NB4 (cell line): ENCODE data around the gene CDH15.

Experiments used
- DNase-seq: peaks from one replicate; pipeline ENCODE4 v3.0.0; 2010; ENCODE audit warnings: low read depth
- H3K4me3 ChIP-seq: one replicate; pipeline ENCODE4 v1.5.1; 2011; ENCODE audit warnings: mild to moderate bottlenecking, low read depth, low read length, moderate library complexity
- MYC ChIP-seq: IDR thresholded peaks from 2 replicates; pipeline ENCODE4 v1.6.1; 2011; ENCODE audit warnings: low read depth, low read length
- POLR2A ChIP-seq: IDR thresholded peaks from 2 replicates; pipeline ENCODE4 v1.6.1; 2011; ENCODE audit warnings: mild to moderate bottlenecking; ENCODE audit not compliant: insufficient read length; ENCODE audit errors: extremely low read depth
- TF ChIP-seq, protein P1 (sequence below): IDR thresholded peaks from one replicate; pipeline ENCODE4 v1.5.1; 2012; ENCODE audit warnings: low read depth, low read length
- TF ChIP-seq, protein P2 (sequence below): IDR thresholded peaks from 2 replicates; pipeline ENCODE4 v1.6.1; 2011; ENCODE audit warnings: low read depth, low read length

The CDH15 gene

DNA sequence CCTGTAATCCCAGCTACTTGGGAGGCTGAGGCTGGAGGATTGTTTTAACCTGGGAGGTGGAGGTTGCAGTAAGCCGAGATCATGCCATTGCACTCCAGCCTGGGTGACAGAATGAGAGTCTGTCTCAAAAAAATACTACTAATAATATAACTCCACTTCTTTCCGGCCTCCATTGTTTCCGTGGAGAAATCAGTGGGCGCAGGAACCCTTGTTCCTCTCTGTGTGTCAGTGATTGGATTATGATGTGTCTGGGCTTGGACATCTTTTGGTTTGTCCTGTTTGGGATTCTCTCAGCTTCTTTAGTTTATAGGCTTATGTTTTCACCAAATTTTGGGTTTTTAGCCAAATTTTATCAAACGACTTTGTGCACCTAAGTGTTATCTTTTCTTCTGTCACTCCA is 41.1 kb upstream of the CDH15 start:
- H3K4me3 ChIP-seq = no peak overlapping the region
- TF ChIP-seq, protein P1, sequence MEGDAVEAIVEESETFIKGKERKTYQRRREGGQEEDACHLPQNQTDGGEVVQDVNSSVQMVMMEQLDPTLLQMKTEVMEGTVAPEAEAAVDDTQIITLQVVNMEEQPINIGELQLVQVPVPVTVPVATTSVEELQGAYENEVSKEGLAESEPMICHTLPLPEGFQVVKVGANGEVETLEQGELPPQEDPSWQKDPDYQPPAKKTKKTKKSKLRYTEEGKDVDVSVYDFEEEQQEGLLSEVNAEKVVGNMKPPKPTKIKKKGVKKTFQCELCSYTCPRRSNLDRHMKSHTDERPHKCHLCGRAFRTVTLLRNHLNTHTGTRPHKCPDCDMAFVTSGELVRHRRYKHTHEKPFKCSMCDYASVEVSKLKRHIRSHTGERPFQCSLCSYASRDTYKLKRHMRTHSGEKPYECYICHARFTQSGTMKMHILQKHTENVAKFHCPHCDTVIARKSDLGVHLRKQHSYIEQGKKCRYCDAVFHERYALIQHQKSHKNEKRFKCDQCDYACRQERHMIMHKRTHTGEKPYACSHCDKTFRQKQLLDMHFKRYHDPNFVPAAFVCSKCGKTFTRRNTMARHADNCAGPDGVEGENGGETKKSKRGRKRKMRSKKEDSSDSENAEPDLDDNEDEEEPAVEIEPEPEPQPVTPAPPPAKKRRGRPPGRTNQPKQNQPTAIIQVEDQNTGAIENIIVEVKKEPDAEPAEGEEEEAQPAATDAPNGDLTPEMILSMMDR = no peak
- TF ChIP-seq, protein P2, sequence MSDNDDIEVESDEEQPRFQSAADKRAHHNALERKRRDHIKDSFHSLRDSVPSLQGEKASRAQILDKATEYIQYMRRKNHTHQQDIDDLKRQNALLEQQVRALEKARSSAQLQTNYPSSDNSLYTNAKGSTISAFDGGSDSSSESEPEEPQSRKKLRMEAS = no peak
- TF ChIP-seq MYC = no peak
- no peak for TF ChIP-seq POLR2A
- no peak for DNase-seq

DNA sequence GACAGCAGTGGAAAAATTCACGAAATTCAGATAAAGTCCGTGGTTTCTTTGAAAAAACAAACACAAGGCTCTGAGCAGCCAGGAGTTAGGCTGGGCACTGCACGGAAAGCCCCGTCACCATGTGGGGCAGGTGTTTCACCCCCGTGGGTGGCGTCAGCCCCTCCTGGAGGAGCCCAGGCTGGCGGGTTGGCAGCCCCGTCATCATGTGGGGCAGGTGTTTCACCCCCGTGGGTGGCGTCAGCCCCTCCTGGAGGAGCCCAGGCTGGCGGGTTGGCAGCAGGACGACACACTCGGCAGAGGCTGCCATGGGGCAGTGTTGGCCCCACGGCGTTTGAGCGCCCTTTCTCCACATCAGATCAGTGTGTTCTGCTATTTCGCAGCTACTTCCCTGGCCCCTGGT is 39.8 kb upstream of the CDH15 start:
- TF ChIP-seq, protein P2 = no peak
- no peak for TF ChIP-seq POLR2A
- TF ChIP-seq MYC = no peak
- TF ChIP-seq, protein P1 = no peak
- no peak overlapping the region for H3K4me3 ChIP-seq
- DNase-seq = no peak

DNA sequence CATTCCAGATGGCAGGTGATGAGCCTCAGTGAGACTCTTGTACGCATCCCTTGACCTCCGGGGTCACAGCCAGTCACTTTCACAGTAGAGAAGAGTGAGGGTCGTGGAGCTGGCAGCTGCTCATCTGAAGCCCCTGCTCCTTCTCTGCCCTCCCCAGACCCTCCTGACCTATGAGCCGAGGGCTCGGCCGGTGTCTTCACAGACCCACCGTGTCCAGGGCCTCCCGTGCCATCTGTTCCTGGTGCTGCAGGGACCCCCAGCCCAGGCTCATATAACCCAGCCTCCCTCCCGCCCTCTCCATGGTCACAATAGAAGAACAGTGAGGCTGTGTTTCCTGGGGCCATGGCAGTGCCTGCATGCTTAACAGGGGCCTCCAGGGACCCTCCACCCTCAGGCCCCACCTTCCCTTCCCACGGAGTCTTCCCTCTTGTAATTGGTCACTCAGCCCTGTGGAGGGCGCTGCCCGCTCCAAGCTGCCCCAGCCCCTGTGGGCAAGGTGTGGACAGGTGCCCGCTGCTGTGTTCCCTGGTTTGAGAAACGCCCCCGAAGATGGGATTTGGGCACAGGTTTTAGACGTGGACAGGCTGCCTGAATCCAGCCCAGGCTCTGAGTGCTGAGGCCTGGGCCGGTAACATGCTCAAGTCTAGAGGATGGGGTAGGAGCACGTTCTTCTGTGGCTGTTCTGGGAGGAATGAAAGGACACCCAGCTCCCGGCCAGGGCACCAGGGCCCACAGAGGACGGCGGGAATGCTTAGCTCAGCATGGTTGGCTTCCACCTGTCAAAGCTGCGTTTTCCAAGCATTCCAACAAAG is 39.1 kb upstream of the CDH15 start:
- DNase-seq = no peak
- H3K4me3 ChIP-seq = no peak overlapping the region
- TF ChIP-seq, protein P1 = no peak
- TF ChIP-seq, protein P2 = no peak
- TF ChIP-seq POLR2A = no peak
- TF ChIP-seq MYC = no peak

DNA sequence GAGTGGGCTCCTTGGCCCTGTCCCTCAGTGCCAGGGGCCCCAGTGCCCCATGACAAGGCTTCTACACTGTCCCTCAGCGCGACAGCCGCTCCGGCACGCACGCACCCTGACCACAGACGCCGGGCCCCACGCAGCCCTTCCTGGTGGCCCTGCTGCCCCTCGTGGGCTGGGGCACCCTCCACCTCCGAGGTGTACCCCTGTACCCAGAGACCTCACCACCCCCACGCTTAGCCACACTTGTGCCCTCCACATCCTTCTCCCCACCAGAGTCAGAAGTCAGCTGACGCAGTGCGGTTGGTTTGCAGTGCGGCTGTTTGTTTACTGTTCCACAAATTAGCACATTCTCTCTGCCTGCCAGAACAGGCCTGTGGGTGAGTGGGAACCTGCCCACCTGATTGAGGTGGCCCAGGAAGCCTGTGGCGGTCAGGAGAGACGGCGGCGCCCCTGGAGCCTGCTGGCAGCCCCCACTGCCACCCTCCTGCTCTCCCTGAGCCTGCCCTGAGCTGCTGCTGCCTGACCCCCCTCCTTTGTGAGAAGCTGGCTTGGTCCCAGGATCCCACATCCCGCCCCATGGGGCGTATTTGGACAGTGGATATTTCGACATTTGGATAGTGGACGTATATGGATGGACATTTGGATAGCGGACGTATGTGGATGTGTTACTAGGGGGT is 38.0 kb upstream of the CDH15 start:
- no peak overlapping the region for H3K4me3 ChIP-seq
- TF ChIP-seq MYC = no peak
- TF ChIP-seq, protein P1 = no peak
- TF ChIP-seq, protein P2 = no peak
- no peak for TF ChIP-seq POLR2A
- no peak for DNase-seq

DNA sequence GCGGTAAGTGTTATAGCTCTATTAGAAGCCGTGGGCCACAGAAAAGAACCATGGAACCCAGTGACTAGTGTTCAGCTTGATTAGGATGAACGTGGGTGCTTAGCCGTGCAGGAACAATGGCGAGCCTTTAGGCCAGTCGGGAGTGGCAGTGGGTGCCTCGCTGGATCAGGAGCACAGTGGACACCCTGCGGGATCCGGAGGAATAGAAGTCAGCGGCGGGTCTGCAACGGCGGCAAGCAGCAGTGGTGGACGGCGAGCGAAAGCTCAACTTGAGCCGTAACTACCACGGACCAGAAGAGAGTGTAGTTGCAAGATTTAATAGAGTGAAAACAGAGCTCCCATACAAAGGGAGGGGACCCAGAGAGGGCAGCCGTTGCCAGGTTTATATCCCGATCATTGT is 37.3 kb upstream of the CDH15 start:
- TF ChIP-seq, protein P2 = no peak
- TF ChIP-seq, protein P1 = no peak
- TF ChIP-seq MYC (no peak), POLR2A (no peak)
- DNase-seq = no peak
- no peak overlapping the region for H3K4me3 ChIP-seq
